ENCODE data around the gene ME3.

- no peak for TF ChIP-seq EZH2 (IDR thresholded peaks at IDR 0.05; ENCODE audit: insufficient read depth, poor library complexity, severe bottlenecking)
- no peak for TF ChIP-seq EZH2phosphoT487 (IDR thresholded peaks at IDR 0.05; ENCODE audit: insufficient read depth, low read depth)
These were observed 6.2 kb downstream of the ME3 start for GRCh38 chr11:86666193-86666592.

Measured in GM23248 (cell line).